NCI-H146 treated with DMSO at 0.1 percent for 48 hours (cell line): Measurements from ENCODE around the gene ARHGAP22.
A peak's percentile ranks its signal among the peaks of the same experiment; 100 is the strongest.
"Not testable (repeated sequence)": the region's sequence is repeated elsewhere in the genome, so short reads cannot be mapped to it uniquely, and the experiment has no call there.

Source experiments
- DNase-seq: peaks from one replicate; lab custom pipeline; 2025; ENCODE audit not compliant: unreplicated experiment; lab: John Stamatoyannopoulos, UW

The ARHGAP22 gene

GRCh38 chr10:48604991-48605508, at the start of gene ARHGAP22:
ARHGAP22 (minus strand) TSS chr10:48605073; CDS start chr10:48604796, 277 bp downstream.
- no peak for DNase-seq

GRCh38 chr10:48653944-48654698, 49.2 kb upstream of the ARHGAP22 start:
- DNase-seq: no peak

DNA sequence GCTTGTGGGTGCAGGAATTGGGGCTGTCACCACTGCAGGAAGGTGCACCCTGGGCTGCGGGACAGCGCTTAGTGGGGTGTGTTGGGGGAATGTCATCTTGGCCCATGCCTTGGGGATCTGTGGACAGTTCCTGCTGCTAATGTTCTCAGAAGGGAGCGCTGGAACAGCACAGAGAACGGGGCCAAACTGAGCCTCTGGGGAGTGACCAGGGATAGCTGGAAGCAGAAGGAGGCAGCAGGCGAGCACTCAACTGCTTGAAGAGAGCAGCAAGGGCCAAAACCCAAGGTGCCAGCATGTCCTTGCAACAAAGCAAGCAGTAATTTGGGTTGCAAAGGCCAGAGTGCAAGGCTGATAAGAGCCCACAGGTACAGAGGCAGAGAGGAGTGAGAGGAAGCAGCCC, 48.5 kb upstream of the ARHGAP22 start:
- DNase-seq: no peak

DNA sequence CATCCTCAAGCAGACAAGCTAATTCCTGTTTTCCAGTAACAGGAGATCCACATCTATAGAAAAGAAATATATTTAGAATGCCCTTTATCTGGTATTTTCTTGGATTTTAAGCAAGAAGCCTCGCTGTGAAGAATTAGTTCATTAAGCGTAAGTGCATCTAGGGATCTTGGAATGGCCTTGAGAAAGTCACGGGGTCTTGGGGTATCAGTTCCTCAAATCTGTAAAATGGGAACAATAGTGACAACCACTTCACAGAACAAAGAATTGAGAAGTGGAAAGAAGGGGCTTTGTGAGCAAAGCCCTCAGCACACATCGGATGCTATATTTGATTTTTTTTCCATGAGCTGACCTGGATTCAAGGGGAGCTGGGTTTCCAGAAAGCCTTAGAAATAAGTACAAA, 47.5 kb upstream of the ARHGAP22 start:
- no peak for DNase-seq

GRCh38 chr10:48651839-48652238, 47.0 kb upstream of the ARHGAP22 start:
- no peak for DNase-seq

- DNase-seq: peak; percentile 44
Measured at GRCh38 chr10:48651293-48651692, 46.4 kb upstream of the ARHGAP22 start.

DNA sequence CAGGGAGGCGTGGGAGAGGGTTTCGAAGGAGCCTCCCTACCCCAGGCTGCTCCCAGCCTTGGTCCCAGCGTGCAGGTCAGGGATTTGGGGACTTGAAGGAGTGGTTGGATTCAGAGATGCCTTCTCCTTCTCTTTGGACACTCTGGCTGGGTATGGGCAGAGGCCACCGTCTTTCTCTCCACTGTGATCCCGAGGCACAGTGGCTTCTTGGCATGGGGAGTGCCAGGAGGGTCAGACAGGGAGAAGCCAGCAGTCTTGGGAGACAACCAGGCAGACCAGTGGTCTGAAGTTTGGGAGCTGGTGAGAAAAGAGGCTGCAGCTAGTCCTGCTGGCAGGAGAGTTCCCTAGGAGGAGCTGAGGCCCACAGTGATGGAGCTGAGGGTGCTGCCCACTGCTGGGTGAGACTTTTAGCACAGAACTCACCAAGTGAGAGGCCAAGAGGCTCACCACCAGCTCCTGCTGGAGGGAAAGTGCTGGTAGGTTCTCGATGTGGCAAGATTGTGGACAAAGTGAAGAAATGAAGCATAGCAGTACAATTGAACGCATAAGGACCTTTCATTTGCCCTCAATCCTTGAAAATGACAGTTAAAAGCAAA, 44.6 kb upstream of the ARHGAP22 start:
- no peak for DNase-seq

- no peak for DNase-seq
Measured at GRCh38 chr10:48648172-48648942, 43.5 kb upstream of the ARHGAP22 start.

GRCh38 chr10:48647073-48647472, 42.2 kb upstream of the ARHGAP22 start:
- not testable (repeated sequence) for DNase-seq

GRCh38 chr10:48645600-48645999, 40.7 kb upstream of the ARHGAP22 start:
- no peak for DNase-seq

- DNase-seq: not testable (repeated sequence)
Measured at GRCh38 chr10:48641099-48641690, 36.3 kb upstream of the ARHGAP22 start.

GRCh38 chr10:48640326-48640725, 35.5 kb upstream of the ARHGAP22 start:
- no peak for DNase-seq

DNA sequence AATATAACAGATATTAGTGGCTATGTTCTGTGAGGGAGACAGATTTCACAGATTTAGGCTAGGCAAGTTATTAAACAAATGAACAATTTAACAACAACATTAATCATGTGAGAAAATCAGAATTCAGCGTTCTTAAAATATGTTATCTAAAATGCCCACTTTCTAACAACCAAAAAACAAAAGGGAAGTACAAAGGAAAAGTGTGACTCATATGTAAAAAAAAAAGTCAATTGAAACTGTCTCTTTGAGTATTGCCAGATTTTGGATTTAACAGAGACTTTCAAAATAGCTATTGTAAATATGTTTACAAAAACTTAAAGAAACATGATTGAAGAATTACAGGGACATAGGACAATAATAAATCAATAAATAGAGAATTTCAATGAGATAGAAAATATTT, 34.8 kb upstream of the ARHGAP22 start:
- no peak for DNase-seq

DNA sequence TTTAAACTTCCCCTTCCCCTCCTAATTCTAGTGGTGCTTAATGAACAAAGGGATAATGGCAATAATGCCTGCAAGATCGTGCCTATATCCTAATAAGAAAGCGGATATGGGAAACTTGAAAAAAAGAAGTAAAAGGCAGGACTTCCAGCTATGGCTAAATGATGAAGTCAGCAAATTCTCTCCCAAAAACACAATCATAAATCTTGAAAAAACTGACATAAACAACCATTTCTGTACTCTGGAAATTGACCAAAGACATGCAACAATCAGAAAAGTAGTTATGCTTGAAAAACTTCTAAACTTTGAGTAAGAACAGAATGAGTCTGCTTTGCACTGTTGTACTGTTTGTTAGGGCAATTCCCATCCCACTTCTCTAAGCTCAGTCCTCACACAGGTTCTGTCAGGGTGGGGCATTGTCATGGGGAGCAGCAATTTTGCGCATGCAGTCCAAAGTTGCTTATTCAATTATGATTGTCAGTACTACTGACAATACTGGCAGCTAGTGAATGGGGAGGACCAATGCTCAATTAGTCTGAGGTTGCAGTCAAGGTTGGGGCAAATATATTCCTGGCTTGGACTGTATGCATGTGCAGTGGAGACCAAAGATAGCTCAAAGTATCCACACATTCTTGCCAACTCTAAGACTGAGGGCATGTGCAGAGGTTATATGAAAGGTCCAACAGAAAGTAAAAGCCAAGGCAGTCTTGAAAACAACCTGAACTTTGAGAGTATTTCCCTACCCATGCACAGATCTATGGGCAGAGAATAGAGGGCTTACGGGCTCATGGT, 34.1 kb upstream of the ARHGAP22 start:
- DNase-seq: no peak

- DNase-seq: no peak
Measured at GRCh38 chr10:48638158-48638557, 33.3 kb upstream of the ARHGAP22 start.

- no peak for DNase-seq
Measured at GRCh38 chr10:48636901-48637300, 32.0 kb upstream of the ARHGAP22 start.

DNA sequence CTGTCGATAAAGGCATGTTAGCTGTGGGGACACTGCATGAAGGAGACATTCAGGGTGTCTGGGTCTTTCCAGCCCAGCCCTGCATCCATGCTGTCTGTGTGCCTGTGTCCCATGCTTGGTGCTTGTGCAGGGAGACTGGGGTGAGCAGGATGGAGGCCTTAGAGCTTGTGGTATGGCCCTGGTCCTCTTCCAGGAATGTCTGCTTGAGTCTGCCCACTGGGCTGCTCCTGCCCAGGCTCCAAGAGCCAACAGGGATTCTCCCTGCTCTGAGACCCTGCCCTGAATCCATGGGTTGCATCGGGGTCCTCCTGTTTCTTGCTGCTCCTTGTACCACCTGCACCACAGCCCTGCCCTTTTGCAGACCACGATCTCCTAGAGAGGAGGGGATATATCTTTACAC, 31.4 kb upstream of the ARHGAP22 start:
- DNase-seq: no peak

GRCh38 chr10:48634984-48635557, 30.2 kb upstream of the ARHGAP22 start:
- DNase-seq: no peak

- no peak for DNase-seq
Measured at GRCh38 chr10:48634198-48634983, 29.5 kb upstream of the ARHGAP22 start.
